IMR-90 (cell line): ENCODE data around the gene NR2F2. TPM values are rescaled to one million over a fixed set of nuclear protein-coding genes. Genes with fewer than 3 reads are reported as not detected.

Experiments used
- ATAC-seq: fragments of 200-7000 bp; cut with Tn5 transposase; 2 replicates; pipeline ENCODE4 v1.9.1; 2020; ENCODE audit warnings: low read depth, mild to moderate bottlenecking, moderate library complexity
- BruUV-seq: library from RNA; stranded (reverse); fragments of 400-500 nt; replicated peaks from 2 replicates; lab custom pipeline; 2021; lab: Mats Ljungman, UMichigan
- CTCF ChIA-PET: fragments of 300-600 bp; formaldehyde crosslinking; extraction: SDS; loops from one replicate; lab custom pipeline; 2021; ENCODE audit warnings: antibody characterized with exemption; lab: Yijun Ruan, JAX
- POLR2A ChIA-PET: fragments of 300-600 bp; sonication (Branson Sonifier 250); formaldehyde crosslinking; loops from one replicate; lab custom pipeline; 2022; ENCODE audit warnings: antibody characterized with exemption; ENCODE audit not compliant: unreplicated experiment; lab: Charles Lee
- DNase-seq: peaks from one replicate; pipeline ENCODE4 v3.0.0; 2013
- H2AFZ ChIP-seq: replicated peaks from 2 replicates; pipeline ENCODE3; 2013; ENCODE audit warnings: low read length, mild to moderate bottlenecking; ENCODE audit not compliant: poor library complexity
- H2AK5ac ChIP-seq: 2 replicates; pipeline ENCODE4 v1.6.1; 2013; ENCODE audit warnings: low read depth, low read length, inconsistent platforms
- H2AK9ac ChIP-seq: replicated peaks from 2 replicates; pipeline ENCODE3; 2013; ENCODE audit warnings: mild to moderate bottlenecking, low read depth, low read length, moderate library complexity; ENCODE audit not compliant: poor library complexity
- H2BK120ac ChIP-seq: 2 replicates; pipeline ENCODE4 v1.6.1; 2013; ENCODE audit warnings: low read depth, low read length, inconsistent platforms
- H2BK15ac ChIP-seq: 3 replicates; pipeline ENCODE4 v1.6.1; 2013; ENCODE audit warnings: low read depth, low read length, inconsistent platforms
- H2BK20ac ChIP-seq: 2 replicates; pipeline ENCODE4 v1.6.1; 2013; ENCODE audit warnings: low read depth, mild to moderate bottlenecking, inconsistent platforms, low read length, moderate library complexity
- H2BK5ac ChIP-seq: 2 replicates; pipeline ENCODE4 v1.6.1; 2013; ENCODE audit warnings: mild to moderate bottlenecking, low read depth, low read length, inconsistent platforms; ENCODE audit not compliant: poor library complexity, severe bottlenecking
- H3K14ac ChIP-seq: replicated peaks from 2 replicates; pipeline ENCODE4 v1.6.1; 2013; ENCODE audit warnings: low read depth, low read length, inconsistent platforms
- H3K18ac ChIP-seq: 2 replicates; pipeline ENCODE4 v1.6.1; 2013; ENCODE audit warnings: low read depth, low read length, control low read depth
- H3K23ac ChIP-seq: 2 replicates; pipeline ENCODE4 v1.6.1; 2013; ENCODE audit warnings: low read depth, low read length, inconsistent platforms
- H3K27ac ChIP-seq: 2 replicates; pipeline ENCODE4 v1.5.1; 2013; ENCODE audit warnings: mild to moderate bottlenecking, control low read depth, low read length; ENCODE audit not compliant: insufficient read depth
- H3K27me3 ChIP-seq: 2 replicates; pipeline ENCODE4 v1.6.1; 2013; ENCODE audit warnings: low read length; ENCODE audit not compliant: control insufficient read depth, insufficient read depth
- H3K36me3 ChIP-seq: 2 replicates; pipeline ENCODE4 v1.6.1; 2013; ENCODE audit warnings: low read length, mixed read lengths; ENCODE audit not compliant: control insufficient read depth, insufficient read depth
- H3K4ac ChIP-seq: 2 replicates; pipeline ENCODE4 v1.6.1; 2013; ENCODE audit warnings: low read depth, low read length, inconsistent platforms
- H3K4me1 ChIP-seq: 2 replicates; pipeline ENCODE4 v1.6.1; 2013; ENCODE audit warnings: low read length, mixed read lengths; ENCODE audit not compliant: control insufficient read depth, insufficient read depth
- H3K4me2 ChIP-seq: 2 replicates; pipeline ENCODE4 v1.6.1; 2013; ENCODE audit warnings: low read depth, mild to moderate bottlenecking, control low read depth, low read length, moderate library complexity
- H3K4me3 ChIP-seq: 2 replicates; pipeline ENCODE4 v1.5.1; 2013; ENCODE audit warnings: low read depth, mild to moderate bottlenecking, control low read depth, low read length, moderate library complexity; ENCODE audit not compliant: insufficient read depth
- H3K56ac ChIP-seq: 2 replicates; pipeline ENCODE4 v1.6.1; 2013; ENCODE audit warnings: low read length, inconsistent platforms; ENCODE audit not compliant: insufficient read depth; ENCODE audit errors: extremely low read depth
- H3K79me1 ChIP-seq, 2 experiments: 2 replicates each; pipeline ENCODE4 v1.6.1; 2013; ENCODE audit warnings: low read length in 2 of 2, inconsistent platforms in 1 of 2, low read depth in 1 of 2
- H3K9ac ChIP-seq: 2 replicates; pipeline ENCODE4 v1.6.1; 2013; ENCODE audit warnings: low read depth, low read length, control low read depth
- H3K9me1 ChIP-seq: 2 replicates; pipeline ENCODE4 v1.6.1; 2013; ENCODE audit warnings: low read length, inconsistent platforms; ENCODE audit not compliant: insufficient read depth
- H3K9me3 ChIP-seq: 2 replicates; pipeline ENCODE4 v1.6.1; 2013; ENCODE audit warnings: low read length; ENCODE audit not compliant: control insufficient read depth, insufficient read depth
- H4K20me1 ChIP-seq: 2 replicates; pipeline ENCODE4 v1.6.1; 2013; ENCODE audit warnings: low read length, inconsistent platforms; ENCODE audit not compliant: insufficient read depth
- H4K5ac ChIP-seq: 2 replicates; pipeline ENCODE4 v1.6.1; 2013; ENCODE audit warnings: mild to moderate bottlenecking, low read depth, low read length, control low read depth
- H4K8ac ChIP-seq, 2 experiments: 2 replicates each; pipeline ENCODE4 v1.6.1; 2013; ENCODE audit warnings: low read depth in 2 of 2, low read length in 2 of 2, control low read depth in 1 of 2, inconsistent platforms in 1 of 2
- H4K91ac ChIP-seq: 2 replicates; pipeline ENCODE4 v1.6.1; 2013; ENCODE audit warnings: low read depth, low read length, inconsistent platforms; ENCODE audit not compliant: insufficient read depth
- BHLHE40 ChIP-seq: fragments of 150-350 bp; IDR thresholded peaks from 2 replicates; pipeline ENCODE4 v1.6.1; 2016; ENCODE audit warnings: mild to moderate bottlenecking, low read depth, low read length
- CEBPB ChIP-seq: IDR thresholded peaks from 2 replicates; pipeline ENCODE4 v1.6.1; 2012; ENCODE audit warnings: low read depth, low read length, improper control_type of control experiment
- CHD1 ChIP-seq: IDR thresholded peaks from 2 replicates; pipeline ENCODE4 v1.6.1; 2012; ENCODE audit warnings: low read depth, low read length, improper control_type of control experiment
- MAFK ChIP-seq: IDR thresholded peaks from 2 replicates; pipeline ENCODE4 v1.6.1; 2012; ENCODE audit warnings: low read depth, low read length, improper control_type of control experiment
- MXI1 ChIP-seq: IDR thresholded peaks from 2 replicates; pipeline ENCODE4 v1.6.1; 2012; ENCODE audit warnings: low read depth, mild to moderate bottlenecking, low read length, moderate library complexity, borderline replicate concordance
- NFE2L2 ChIP-seq: fragments of 150-350 bp; IDR thresholded peaks from 2 replicates; pipeline ENCODE4 v1.6.1; 2016; ENCODE audit warnings: low read depth, mild to moderate bottlenecking, low read length
- POLR2A ChIP-seq: IDR thresholded peaks from 2 replicates; pipeline ENCODE4 v1.6.1; 2012; ENCODE audit warnings: mild to moderate bottlenecking, low read depth, low read length
- RAD21 ChIP-seq: IDR thresholded peaks from 2 replicates; pipeline ENCODE4 v1.6.1; 2012; ENCODE audit warnings: low read length, improper control_type of control experiment
- RCOR1 ChIP-seq: IDR thresholded peaks from 2 replicates; pipeline ENCODE4 v1.6.1; 2012; ENCODE audit warnings: mild to moderate bottlenecking, low read length, improper control_type of control experiment; ENCODE audit not compliant: insufficient replicate concordance
- RFX5 ChIP-seq: IDR thresholded peaks from 2 replicates; pipeline ENCODE4 v1.8.0; 2012; ENCODE audit warnings: low read depth, mild to moderate bottlenecking, low read length, moderate library complexity
- SMC3 ChIP-seq: fragments of 150-350 bp; IDR thresholded peaks from 2 replicates; pipeline ENCODE4 v1.6.1; 2016; ENCODE audit warnings: low read depth, mild to moderate bottlenecking, antibody characterized with exemption, low read length, moderate library complexity
- WGBS, 2 experiments: methylation state at CpG; one replicate each; pipeline versions ENCODE4 v1.1.5 to v1.1.7; 2013; ENCODE audit warnings: missing lambda C conversion rate in 2 of 2; ENCODE audit not compliant: insufficient read length in 1 of 2; ENCODE audit errors: extremely low coverage in 2 of 2; 5-methylcytosine and 5-hydroxymethylcytosine counted together
- dilution Hi-C: fragments of 300-500 bp; cut with HindIII; formaldehyde crosslinking; loops from one replicate; pipeline ENCODE4 v1.14.3; 2018; ENCODE audit warnings: low sequenced_read_pairs; ENCODE audit not compliant: unreplicated experiment
- in situ Hi-C: fragments of 300-500 bp; cut with MboI; formaldehyde crosslinking; loops from 3 replicates; pipeline ENCODE4 v1.14.3; 2019; ENCODE audit warnings: low sequenced_read_pairs, inconsistent platforms, mixed read lengths
- intact Hi-C: fragments of 100-400 bp; cut with micrococcal nuclease; formaldehyde crosslinking; loops from 2 replicates; pipeline ENCODE4 v1.10.0; 2022
- polyA plus RNA-seq, 3 experiments: library from polyadenylated mRNA; depleted of rRNA; stranded (reverse); fragments of >200 nt; gene quantifications; 2 replicates each; pipeline ENCODE4 v1.2.3, GENCODE V29; 2012; ENCODE audit warnings: low replicate concordance in 1 of 3
- total RNA-seq: library from RNA; depleted of rRNA; stranded (reverse); fragments of >200 nt; gene quantifications from 2 replicates; pipeline ENCODE4 v1.2.3, GENCODE V29; 2012
- TF ChIP-seq, protein P1 (sequence below): conservative IDR thresholded peaks from 2 replicates; pipeline ENCODE4 v1.5.1; 2012; ENCODE audit warnings: mild to moderate bottlenecking, low read depth, low read length, improper control_type of control experiment

Gene NR2F2
- total and polyA plus RNA-seq, 2 of the 4 experiments (the other 2 are of a cell fraction) = 20.3 to 161 TPM

DNA sequence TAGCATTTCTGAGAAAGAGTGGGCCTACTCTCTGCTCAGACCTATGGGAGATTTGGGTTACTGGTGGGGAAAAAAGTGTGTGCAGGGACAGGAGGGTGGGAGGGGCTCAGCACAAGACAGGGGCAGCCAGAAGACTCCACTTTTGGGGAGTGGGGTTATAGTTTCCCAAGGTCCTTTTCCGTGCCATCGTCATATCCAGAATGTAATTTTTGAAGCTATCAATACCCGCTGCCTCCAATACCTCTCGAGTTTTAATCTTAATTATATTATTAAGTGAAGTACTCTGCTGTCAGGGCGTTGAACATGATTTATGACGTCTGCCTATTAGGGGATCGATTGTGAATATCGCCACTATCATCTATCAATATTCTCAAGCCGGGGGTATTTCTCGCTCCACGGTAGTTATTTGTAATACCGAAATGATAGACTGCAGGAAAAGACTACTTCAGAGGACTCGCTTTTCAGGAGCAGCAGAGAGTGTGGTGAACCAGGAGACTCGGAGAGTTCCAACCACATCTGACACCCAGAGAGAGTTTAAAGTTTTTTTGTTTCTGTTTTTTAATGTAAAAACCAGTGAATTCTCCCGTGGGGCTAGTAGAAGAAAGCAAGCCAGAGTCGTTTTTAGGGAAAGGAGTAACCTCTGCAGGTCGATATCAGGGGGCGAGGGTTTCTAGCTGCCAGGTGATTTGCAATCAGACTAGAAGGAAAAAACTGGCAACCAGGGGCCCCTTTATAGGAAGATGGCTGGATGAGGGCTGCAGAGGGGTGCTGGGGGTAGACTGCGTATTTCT is 20.6 kb downstream of the NR2F2 start (continued):
- TF ChIP-seq NFE2L2 = no peak

DNA sequence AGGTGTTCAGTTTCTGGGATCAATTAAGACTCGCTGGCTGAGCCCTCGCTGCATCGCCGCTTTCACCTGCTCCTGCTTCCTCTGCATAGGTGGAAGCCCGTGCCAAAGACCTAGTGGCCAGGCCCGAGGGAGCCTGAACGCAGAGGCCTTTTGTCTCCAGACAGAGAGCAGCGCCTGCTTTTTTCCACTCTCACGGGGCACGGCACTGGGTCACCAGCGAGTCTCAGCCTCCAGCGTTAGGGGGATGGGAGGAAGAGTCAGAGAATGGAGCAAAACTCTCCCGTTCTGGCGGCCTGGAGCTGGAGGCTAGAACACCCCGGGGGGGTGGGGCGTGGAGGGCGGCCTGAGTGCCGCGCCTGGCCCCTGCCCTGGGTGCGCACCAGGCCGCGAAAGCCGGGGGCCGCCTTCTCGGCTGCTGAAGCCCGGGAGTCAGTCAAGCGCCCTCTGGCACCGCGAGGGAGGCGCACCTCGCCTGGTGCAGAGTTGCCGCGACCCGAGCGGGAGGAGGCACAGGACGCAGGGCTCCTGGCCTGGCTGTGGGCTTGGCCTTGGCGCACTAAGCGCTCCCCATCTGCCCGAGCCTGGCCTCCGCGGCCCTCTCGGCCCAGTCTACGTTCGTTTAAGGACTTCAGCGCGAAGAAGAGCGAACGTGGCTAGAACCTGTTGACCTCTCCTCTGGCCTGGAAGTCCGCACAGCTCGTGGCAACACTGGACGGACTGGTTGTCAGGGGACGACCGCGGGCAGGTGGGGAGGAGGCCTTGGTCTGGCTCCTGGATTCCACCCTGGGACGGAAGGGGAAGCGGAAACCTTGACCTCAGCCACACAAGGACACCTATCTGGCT is 21.5 kb downstream of the NR2F2 start:
- Histone ChIP-seq H3K9me3 (no peaks in the 10 kb centered on the region), H3K4me1 (peaks cover 28% of the 10 kb centered on the region), H3K4ac (no peak overlapping the region), H2AK5ac (no peak overlapping the region), H3K79me1 (peaks cover 19 to 64% of the 10 kb centered on the region in 2 experiments), H3K9ac (no peak overlapping the region), H3K27ac (no peak overlapping the region), H2BK120ac (no peak overlapping the region), H2BK5ac (peak overlapping the region; percentile 10), H4K91ac (no peak overlapping the region), H3K18ac (no peak overlapping the region), H4K5ac (no peak overlapping the region), H3K4me2 (no peak overlapping the region), H2AK9ac (no peak overlapping the region), H3K36me3 (peaks cover 15% of the 10 kb centered on the region), H3K9me1 (no peaks in the 10 kb centered on the region), H2BK20ac (no peak overlapping the region), H3K23ac (no peak overlapping the region), H3K27me3 (no peaks in the 10 kb centered on the region), H4K8ac (no peak overlapping the region), H3K4me3 (no peak overlapping the region), H3K14ac (no peak overlapping the region), H2BK15ac (no peak overlapping the region), H2AFZ (no peak overlapping the region), H3K56ac (no peak overlapping the region), H4K20me1 (no peaks in the 10 kb centered on the region)
- dilution Hi-C loops = no loop called here
- ChIA-PET CTCF (no interaction called here), POLR2A (no interaction called here)
- WGBS, 2 experiments = 78% methylated on average over 19 of the region's 56 CpGs; no CpG with 5 or more reads in 1 of the 2 experiments
- no peak for DNase-seq
- intact Hi-C loops = loop anchor here (10.0 kb wide), 1 partner anchor 1943 kb away; no protein-coding TSS in a partner anchor
- no TSS peak for BruUV-seq
- in situ Hi-C loops = no loop called here
- ATAC-seq = no peak
- TF ChIP-seq MAFK = no peak
- no peak for TF ChIP-seq SMC3
- TF ChIP-seq POLR2A = no peak
- TF ChIP-seq CEBPB = no peak
- TF ChIP-seq BHLHE40 = no peak
- TF ChIP-seq, protein P1, sequence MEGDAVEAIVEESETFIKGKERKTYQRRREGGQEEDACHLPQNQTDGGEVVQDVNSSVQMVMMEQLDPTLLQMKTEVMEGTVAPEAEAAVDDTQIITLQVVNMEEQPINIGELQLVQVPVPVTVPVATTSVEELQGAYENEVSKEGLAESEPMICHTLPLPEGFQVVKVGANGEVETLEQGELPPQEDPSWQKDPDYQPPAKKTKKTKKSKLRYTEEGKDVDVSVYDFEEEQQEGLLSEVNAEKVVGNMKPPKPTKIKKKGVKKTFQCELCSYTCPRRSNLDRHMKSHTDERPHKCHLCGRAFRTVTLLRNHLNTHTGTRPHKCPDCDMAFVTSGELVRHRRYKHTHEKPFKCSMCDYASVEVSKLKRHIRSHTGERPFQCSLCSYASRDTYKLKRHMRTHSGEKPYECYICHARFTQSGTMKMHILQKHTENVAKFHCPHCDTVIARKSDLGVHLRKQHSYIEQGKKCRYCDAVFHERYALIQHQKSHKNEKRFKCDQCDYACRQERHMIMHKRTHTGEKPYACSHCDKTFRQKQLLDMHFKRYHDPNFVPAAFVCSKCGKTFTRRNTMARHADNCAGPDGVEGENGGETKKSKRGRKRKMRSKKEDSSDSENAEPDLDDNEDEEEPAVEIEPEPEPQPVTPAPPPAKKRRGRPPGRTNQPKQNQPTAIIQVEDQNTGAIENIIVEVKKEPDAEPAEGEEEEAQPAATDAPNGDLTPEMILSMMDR = no peak
- TF ChIP-seq RCOR1 = no peak
- no peak for TF ChIP-seq RFX5
- no peak for TF ChIP-seq RAD21
- TF ChIP-seq NFE2L2 = no peak
- no peak for TF ChIP-seq MXI1
- no peak for TF ChIP-seq CHD1
